Suprapubic skin (tissue), 3 donors: Measurements from ENCODE around the gene CENPA.

Experiments
- POLR2A ChIP-seq, 2 donors: fragments of 450-650 bp; IDR thresholded peaks; one replicate each; pipeline ENCODE4 v1.6.1; 2017; ENCODE audit warnings: antibody characterized with exemption in 2 of 2, mild to moderate bottlenecking in 2 of 2, moderate library complexity in 2 of 2
- TF ChIP-seq, protein P1 (sequence below), 2 donors: fragments of 200-600 bp in 1 of 2; fragments of 450-650 bp in 1 of 2; sonication (generic) in 1 of 2; IDR thresholded peaks; one replicate each; pipeline ENCODE4 v1.5.1; 2016 to 2019; ENCODE audit warnings: antibody characterized with exemption in 2 of 2, mild to moderate bottlenecking in 1 of 2, moderate library complexity in 1 of 2

DNA sequence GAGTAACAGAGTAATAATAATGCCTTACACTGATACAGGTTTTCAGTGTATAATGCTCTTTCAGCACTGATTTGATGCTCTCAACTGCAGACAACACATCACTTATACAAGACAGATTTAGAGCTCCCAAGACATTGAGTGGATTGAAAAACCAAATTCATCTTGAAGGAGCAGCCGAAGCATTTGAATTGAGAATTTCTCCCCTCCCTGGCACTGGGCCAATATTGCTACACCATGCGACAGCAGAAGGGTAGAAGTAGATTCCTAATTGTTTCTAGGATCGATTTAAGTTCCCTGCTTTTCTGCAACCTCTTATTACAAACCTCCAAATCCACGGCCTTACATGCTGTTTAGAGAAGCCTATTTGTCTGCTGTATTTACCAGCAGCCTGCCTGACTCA is 15.5 kb downstream of the CENPA start:
- TF ChIP-seq, protein P1, sequence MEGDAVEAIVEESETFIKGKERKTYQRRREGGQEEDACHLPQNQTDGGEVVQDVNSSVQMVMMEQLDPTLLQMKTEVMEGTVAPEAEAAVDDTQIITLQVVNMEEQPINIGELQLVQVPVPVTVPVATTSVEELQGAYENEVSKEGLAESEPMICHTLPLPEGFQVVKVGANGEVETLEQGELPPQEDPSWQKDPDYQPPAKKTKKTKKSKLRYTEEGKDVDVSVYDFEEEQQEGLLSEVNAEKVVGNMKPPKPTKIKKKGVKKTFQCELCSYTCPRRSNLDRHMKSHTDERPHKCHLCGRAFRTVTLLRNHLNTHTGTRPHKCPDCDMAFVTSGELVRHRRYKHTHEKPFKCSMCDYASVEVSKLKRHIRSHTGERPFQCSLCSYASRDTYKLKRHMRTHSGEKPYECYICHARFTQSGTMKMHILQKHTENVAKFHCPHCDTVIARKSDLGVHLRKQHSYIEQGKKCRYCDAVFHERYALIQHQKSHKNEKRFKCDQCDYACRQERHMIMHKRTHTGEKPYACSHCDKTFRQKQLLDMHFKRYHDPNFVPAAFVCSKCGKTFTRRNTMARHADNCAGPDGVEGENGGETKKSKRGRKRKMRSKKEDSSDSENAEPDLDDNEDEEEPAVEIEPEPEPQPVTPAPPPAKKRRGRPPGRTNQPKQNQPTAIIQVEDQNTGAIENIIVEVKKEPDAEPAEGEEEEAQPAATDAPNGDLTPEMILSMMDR (IDR thresholded peaks at IDR 0.05) = no peak
- no peak for TF ChIP-seq POLR2A (IDR thresholded peaks at IDR 0.05)
